PC-3 (cell line): ENCODE results near the gene C12orf54.
"Not testable (repeated sequence)": the region's sequence is repeated elsewhere in the genome, so short reads cannot be mapped to it uniquely, and the experiment has no call there.

ENCODE experiments used
- CTCF ChIP-seq: fragments of 300-600 bp; sonication (generic); conservative IDR thresholded peaks from 2 replicates; pipeline ENCODE4 v1.5.1; 2017; ENCODE audit warnings: antibody characterized with exemption, low read depth, mild to moderate bottlenecking, low read length
- EZH2 ChIP-seq: fragments of 300-600 bp; sonication (generic); IDR thresholded peaks from one replicate; pipeline ENCODE4 v1.6.1; 2017; ENCODE audit warnings: antibody characterized with exemption, mild to moderate bottlenecking, low read length; ENCODE audit not compliant: unreplicated experiment

- TF ChIP-seq CTCF, EZH2: not testable (repeated sequence)
These were observed 38.1 kb downstream of the C12orf54 start for GRCh38 chr12:48520381-48520780.
